HG03025 (cell line): Measurements from ENCODE around the gene PDE10A.
"Not testable (repeated sequence)": the region's sequence is repeated elsewhere in the genome, so short reads cannot be mapped to it uniquely, and the experiment has no call there.

Experiments
- ATAC-seq: cut with Tn5 transposase; IDR thresholded peaks from one replicate; pipeline ENCODE4 v1.9.1; 2021; ENCODE audit warnings: mild to moderate bottlenecking, moderate library complexity; ENCODE audit not compliant: unreplicated experiment, low FRiP score

Gene PDE10A

GRCh38 chr6:165487347-165487746, 175.7 kb downstream of the PDE10A start:
- no peak for ATAC-seq

- no peak for ATAC-seq
These were observed 176.6 kb downstream of the PDE10A start for GRCh38 chr6:165486183-165487137.

GRCh38 chr6:165484178-165484889, 178.7 kb downstream of the PDE10A start:
- no peak for ATAC-seq

- no peak for ATAC-seq
These were observed 181.1 kb downstream of the PDE10A start for GRCh38 chr6:165481921-165482320.

- ATAC-seq = no peak
These were observed 182.1 kb downstream of the PDE10A start for GRCh38 chr6:165480916-165481315.

GRCh38 chr6:165478581-165478980, 184.5 kb downstream of the PDE10A start:
- ATAC-seq = no peak

- no peak for ATAC-seq
These were observed 193.6 kb downstream of the PDE10A start for GRCh38 chr6:165469483-165469882.

- no peak for ATAC-seq
These were observed 194.5 kb downstream of the PDE10A start for GRCh38 chr6:165468340-165469235.

GRCh38 chr6:165463499-165463898, 199.5 kb downstream of the PDE10A start:
- ATAC-seq = not testable (repeated sequence)

GRCh38 chr6:165459605-165460301, 203.3 kb downstream of the PDE10A start:
- not testable (repeated sequence) for ATAC-seq

- ATAC-seq = no peak
These were observed 204.9 kb downstream of the PDE10A start for GRCh38 chr6:165458134-165458533.

GRCh38 chr6:165456286-165456685, 206.8 kb downstream of the PDE10A start:
- no peak for ATAC-seq

- ATAC-seq = no peak
These were observed 207.6 kb downstream of the PDE10A start for GRCh38 chr6:165455488-165455887.

GRCh38 chr6:165453395-165453794, 209.6 kb downstream of the PDE10A start:
- ATAC-seq = no peak

GRCh38 chr6:165451838-165452237, 211.2 kb downstream of the PDE10A start:
- ATAC-seq = no peak

GRCh38 chr6:165448210-165448609, 214.8 kb downstream of the PDE10A start:
- no peak for ATAC-seq

- no peak for ATAC-seq
These were observed 215.9 kb downstream of the PDE10A start for GRCh38 chr6:165447141-165447540.

- no peak for ATAC-seq
These were observed 216.7 kb downstream of the PDE10A start for GRCh38 chr6:165446331-165446730.

GRCh38 chr6:165443462-165443861, 219.6 kb downstream of the PDE10A start:
- ATAC-seq = no peak

GRCh38 chr6:165441181-165441580, 221.9 kb downstream of the PDE10A start:
- ATAC-seq = no peak
